HG03442 (cell line): Measurements from ENCODE around the gene RHBDF2.

Source experiments
- ATAC-seq: cut with Tn5 transposase; IDR thresholded peaks from one replicate; pipeline ENCODE4 v1.9.1; 2021; ENCODE audit warnings: mild to moderate bottlenecking, moderate library complexity; ENCODE audit not compliant: unreplicated experiment

The RHBDF2 gene

DNA sequence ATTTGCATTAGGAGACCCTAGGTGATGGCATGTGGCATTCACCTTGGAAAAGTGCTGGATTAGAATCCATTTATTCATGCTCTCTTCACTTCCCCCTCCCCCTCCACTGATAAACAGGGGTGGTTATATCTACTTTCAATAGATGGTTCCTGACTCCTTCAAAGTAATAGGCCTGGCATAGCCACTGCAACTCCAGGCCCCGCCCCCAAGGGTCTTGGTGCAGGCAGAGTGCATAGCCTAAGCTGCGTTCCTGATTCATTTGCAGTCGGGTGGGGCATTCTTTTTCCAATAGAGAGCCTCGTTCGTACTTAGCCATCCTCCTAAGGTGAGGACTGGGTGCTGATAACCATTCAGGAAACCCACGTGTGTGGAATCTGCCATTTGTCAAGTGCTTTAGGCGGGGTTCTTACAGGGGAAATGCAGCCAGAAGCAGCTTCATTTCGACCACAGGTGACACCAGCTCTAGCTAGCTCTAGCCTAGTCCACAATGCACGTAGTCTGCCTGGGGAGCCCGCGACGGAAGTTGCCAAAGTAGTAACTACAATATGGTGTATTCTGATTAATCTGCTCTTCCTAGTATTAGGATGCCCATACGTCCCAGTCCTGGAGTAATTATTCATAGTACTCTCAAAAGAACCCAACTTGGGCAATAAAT is 59.4 kb downstream of the RHBDF2 start:
- no peak for ATAC-seq

DNA sequence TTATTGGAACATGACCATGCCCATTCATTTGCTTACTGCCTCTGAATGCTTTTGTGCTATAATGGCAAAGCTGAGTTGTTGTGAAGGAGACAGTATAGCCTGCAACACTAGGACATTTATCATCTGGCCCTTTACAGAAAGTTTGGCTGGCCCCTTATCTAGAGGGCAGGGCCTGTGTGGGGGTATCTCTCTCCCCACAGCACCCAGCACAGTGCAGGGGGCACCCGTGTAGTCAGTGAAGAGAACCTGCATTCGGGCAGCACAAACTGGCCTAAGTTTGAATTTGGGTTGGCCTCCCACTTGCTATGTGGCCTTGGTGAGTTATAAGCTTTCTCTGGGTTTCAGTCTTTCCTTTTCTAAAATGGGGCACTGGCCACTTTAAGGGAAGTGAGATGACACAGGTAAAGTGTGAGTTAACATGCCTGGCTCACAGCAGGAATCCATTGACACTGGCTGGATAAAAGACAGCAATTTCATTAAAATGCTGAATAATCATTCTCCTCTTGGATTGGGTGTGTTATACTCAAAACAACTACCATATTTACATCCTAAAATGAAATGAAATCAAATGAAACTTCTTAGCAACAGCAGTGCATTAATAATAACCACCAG is 60.4 kb downstream of the RHBDF2 start:
- ATAC-seq, result no peak

DNA sequence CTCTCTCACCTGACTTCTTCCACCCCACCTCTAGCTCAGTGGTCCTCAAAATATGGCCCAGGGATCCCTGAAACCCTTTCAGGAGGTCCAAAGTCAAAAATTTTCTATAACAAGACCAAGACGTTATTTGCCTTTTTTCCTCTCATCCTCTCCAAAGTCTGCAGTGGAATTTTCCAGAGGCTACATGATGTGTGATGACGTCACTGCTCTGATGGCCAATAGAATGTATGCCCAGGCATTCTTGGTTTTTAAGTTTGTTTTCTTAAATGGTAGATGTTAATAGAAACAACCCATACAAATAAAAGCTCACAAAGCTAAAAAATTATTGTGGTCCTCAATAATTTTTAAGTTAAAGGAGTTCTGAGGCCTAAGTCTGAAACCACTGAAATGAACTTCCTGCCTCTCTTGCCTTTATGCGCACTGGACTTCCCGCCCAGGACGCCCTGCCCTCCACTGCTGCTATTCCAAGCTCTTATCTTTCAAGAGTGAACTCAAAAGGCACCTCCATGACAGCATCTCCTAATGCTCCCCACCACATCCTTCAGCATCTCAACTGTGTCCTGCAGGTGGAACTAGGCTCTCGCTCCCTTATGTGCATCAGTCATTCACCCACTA is 61.8 kb downstream of the RHBDF2 start:
- no peak for ATAC-seq

DNA sequence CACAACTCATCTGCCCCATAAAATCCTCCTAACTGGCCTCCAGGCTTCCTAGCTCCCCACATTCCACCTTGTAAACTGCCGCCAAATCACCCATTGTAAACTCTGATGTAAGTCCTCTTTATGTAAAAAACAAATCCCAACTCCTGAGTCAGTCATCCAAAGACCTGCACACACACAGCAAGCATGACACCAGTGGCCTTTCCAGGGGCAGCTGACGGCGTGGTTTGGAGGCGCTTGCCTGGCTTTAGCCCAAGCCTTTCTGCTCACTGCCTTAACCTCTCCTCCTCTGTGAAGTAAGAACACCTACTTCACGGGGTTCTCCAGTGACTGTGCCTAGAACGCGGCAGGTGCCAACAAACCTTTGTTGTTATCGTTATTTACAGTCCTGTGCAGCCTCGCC is 62.3 kb downstream of the RHBDF2 start:
- no peak for ATAC-seq

DNA sequence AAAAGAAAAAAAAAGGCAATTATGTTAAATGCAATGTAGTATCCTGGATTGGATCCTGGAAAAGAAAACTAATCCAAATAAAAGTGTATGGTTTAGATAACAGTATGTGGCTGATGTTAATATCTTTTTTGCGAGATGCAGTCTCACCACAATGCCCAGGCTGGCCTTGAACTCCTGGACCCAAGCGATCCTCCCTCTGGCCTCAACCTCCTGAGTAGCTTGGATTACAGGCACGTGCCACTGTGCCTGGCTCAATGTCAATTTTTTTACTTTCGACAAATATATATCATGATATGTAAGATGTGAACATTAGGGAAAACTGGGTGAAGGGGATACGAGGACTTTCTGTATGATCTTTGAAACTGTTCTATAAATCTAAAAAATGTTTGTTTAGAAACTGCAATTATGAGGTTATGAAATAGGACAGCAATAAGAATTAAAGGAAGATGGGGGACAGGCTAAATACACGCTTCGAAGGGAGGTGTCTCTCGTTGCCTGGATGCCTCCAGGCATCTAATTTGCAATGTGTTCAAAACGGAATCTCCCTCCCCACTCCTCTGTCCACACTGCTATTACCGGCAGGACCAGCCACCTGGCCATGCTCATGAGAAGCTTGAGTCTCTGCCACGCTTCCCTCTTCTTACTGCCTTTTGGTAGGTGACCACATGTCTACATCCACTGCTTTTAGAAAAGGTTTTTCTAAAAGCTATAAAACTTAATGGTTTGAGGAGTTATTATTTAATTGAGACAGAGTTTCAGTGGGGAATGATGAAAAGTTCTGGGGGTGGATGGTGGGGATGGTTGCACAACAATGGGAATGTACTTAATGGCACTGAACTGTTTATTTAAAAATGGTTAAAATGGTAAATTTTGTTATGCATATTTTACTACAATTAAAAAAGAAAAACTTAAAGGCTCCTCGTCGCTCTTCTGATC is 63.5 kb downstream of the RHBDF2 start:
- no peak for ATAC-seq

DNA sequence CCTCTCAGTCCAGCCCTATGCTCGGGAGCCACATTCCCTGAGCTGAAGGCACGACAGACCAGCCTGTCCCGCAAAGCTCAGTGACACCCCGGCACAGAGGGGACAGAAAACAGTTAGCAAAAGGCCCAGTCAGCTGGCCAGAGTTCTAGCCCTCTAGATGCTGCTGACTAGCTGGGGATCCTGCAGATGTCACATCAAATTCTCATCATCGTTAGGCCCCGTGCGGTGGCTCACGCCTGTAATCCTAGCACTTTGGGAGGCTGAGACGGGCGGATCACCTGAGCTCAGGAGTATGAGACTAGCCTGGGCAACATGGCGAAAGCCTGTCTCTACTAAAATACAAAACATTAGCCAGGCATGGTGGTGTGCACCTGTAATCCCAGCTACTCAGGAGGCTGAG is 65.5 kb downstream of the RHBDF2 start:
- ATAC-seq, result no peak

DNA sequence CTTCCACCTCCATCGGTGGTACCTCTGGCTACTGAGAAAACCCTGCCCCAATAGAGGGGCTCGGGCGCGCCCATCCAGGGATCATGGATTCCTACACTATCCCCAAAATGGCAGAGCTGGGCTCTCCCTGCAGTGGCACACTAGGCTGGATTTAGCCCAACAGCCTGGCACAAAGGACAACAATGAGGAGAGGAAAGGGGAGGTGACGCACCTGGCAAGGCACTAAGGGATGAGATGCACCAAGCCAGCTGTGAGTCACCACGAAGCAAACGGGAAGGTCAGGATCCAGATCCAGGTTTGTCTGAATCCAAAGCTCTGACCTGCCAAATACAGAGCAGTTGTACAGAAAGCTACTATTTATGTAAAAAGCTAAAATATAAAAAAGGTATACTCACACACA is 66.4 kb downstream of the RHBDF2 start:
- ATAC-seq, result no peak

DNA sequence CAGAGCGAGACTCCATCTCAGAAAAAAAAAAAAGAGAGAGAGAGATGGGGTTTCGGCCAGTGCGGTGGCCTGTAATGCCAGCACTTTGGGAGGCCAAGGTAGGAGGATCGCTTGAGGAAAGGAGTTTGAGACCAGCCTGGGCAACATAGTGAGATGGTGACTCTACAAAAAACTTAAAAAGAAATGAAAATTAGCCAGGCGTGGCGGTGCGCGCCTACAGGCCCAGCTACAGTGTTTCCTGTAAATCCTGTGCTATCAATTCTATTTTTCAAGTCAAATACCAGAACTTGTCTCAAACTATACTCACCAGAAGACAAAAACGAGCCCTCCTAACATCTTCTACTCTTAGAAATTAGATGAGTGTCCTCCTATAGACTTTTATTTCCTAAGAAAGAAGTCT is 67.5 kb downstream of the RHBDF2 start:
- ATAC-seq, result no peak

DNA sequence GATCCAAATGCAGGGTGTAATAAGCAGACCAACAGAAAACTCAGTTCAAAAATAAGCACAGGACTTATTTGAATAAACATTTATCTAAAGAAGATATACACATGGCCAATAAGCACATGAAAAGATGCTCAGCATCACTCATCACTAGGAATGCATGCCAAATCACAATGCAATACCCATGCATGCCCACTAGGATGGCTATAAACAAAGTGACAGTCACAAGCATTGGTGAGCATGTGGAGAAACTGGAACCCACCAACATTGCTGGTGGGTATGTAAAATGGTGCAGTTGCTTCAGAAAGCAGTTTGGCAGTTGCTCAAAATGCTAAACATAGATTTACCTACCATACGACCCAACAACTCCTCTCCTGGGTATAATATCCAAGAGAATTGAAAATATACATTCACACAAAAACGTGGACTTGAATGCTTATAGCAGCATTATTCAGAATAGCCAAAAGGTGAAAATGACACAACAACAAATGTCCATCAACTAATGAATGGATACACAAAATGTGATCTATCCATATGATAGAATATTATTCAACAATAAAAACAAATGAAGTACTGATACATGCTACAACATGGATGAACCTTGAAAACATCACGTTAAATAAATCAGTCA is 68.4 kb downstream of the RHBDF2 start:
- no peak for ATAC-seq

DNA sequence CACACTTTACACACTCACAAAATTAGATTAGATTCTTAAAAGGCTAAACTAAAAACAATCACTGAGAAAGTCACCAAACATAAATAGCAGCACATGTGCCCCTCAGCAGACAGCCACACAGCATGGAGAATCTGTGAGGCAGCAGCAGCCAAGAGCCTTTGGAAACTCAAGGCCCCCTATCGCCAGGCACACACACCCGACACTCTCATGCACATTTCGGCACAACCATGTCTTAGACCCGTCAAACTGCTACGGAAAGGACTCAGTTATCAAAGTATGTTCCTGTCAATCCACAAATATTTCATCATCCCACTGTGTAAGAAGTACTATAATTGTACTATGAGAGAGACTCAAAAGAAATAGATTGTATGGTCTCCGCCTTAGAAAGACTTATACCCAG is 69.2 kb downstream of the RHBDF2 start:
- ATAC-seq, result no peak

DNA sequence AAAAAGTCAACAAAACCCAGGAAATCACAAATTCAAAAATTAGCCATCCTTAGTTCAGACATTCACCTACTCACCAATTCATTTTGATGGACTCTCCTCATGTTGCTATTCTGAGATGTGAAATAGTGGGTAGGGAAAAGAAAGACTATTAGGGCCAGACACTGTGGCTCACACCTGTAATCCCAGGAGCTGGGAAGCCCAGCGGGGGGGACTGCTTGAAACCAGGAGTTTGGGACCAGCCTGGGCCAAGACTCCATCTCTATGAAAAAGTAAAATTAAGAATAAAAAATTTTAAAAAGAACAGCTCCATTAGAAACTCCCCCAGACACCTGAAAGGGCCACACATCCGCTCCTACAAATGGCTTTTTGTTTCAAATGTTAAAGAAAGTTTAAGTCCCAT is 69.7 kb downstream of the RHBDF2 start:
- ATAC-seq, result no peak

DNA sequence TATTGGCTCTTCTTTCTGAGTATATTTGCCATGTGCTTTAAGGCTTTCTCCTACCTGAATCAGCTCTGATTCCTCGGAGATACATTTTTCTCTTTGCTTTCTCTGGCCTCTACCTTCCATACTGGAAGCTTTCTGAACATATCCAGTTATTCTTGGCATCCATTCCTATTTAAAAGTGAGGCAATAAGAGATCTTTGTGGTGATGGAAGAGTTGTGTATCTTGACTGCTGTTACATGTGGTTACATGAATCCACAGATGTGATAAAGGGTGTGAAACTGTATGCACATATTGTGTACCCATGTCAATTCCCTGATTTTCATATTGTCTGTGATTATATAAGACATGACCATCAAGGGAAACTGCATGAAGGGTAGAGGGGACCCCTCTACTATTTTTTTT is 72.7 kb downstream of the RHBDF2 start:
- ATAC-seq, result no peak

DNA sequence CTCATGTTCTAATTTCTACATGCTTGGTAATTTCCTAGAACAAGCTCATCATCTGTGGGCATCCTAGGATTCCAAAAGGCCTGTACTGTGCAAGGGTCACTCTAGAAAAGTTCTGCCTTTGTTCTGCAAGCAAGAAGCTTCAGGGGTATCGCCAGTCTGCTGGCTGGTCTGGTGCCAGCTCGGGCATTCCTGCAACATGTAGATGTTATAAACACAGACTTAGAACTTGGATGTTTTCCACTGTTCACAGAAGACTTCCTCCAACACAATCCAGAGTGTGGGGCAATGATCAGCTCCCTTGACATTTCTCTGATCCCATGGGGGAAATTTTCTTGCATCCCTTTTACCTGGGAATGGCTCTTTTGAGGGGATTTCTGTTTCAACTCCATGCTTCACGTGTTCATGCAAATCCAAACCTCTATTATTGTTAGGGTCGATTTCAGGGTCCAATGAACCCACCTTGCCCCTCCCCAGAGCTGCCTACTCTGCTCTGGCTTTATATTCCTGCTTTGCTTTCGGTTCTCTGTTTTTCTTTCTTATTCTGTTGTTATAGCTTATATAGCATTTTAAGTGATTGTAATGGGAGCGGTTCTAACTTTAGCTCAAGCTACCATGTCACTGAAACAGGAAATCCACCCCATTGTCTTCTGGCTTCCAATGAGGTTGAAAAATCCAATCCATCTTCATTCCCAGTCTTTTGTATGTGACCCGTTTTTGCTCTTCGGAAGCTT is 73.6 kb downstream of the RHBDF2 start:
- ATAC-seq, result no peak

DNA sequence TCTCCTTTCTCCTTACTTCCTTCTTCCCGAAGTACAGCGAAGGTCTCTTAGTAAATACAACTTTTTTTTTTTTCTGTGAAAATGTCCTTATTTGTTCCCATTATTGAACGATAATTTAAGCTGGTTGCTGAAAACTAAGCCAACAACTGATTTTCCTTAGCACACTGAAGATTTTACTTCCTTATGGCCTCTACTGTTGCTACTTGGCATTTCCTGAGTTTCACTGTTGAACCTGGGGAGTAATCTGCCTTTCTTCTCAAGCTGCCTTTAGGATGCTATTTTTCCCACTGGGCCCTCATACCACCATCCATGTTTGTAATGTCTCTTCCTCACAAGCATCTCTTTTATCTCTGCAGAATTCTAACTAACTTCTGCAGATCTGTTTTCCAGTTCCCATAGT is 74.4 kb downstream of the RHBDF2 start:
- ATAC-seq, result no peak

DNA sequence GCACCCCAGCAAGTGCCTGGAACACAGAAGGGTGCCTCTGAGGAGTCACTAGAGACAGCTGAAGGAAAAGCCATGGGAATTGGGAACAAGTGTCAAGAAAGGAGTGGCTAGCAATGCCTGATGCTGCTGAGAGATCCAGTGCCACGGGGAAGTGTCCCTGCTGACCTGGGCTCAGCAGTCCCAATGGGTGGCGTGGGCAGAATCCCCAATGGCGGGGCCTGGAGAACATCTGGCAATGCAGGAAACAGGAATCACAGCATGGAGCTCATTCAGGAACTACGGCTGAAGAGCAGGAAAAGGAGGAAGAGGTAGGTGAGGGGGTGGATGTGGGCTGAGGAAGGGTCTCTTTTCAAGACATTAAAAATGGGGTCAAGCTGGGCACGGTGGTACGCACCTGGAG is 78.4 kb downstream of the RHBDF2 start:
- no peak for ATAC-seq

DNA sequence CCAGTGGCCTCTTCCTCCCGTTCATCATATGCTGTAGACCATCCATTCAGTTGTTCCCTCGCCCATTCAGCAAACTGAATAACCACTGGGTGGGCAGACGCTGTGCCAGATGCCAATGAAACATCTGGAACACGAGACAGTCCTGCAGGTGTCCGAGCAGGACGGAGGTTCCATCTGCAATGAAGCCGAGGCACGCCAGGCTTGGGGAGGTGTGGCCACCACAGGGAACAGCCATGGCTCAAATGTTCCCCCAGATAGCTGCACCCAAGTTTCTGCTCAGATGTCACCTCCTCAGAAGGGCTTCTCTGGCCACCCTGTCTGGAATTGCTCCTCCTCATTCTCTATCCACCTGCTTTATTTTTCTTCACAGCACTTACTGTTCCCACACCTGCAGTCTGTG is 78.8 kb downstream of the RHBDF2 start:
- ATAC-seq, result no peak

DNA sequence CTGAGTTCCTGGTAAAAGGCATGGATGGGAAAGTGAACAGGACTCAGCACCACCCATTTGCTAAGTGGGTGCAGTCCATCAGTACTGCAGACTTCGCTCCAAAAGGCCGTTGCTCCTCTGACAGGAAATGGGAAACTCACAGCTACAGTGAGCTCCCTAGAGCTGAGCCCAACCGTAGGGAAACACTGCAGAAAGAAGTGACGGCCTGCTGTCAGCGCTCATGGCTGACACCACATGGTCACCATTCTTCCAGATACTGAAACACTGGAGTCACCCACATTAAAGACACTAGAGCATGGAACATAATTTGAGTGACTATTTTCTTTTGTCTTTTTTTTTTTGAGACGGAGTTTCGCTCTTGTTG is 80.2 kb downstream of the RHBDF2 start:
- ATAC-seq, result no peak
